ENCODE measurements around the gene GCFC2.

DNA sequence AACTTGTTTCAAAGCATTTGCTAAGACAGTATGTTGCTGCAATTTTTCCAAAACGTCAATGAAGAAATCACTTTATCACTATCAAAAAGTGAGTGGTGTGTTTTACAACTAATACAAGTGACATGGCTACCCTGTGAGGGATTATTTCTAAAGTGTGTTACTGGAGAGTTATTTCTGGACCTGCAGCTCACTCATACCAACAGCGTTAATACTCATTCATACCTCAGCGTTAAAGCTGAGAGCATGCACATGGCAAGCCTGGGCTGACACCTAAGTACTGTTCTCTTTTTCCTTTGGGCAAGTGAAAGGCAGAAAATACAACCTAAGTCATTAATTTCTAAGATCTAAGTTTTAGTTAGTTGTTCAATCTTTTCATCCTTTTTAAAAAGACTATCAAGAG, 77.1 kb downstream of the GCFC2 start:
- TF ChIP-seq POLR2A (IDR thresholded peaks at IDR 0.05) = no peak
- TF ChIP-seq, protein P1, sequence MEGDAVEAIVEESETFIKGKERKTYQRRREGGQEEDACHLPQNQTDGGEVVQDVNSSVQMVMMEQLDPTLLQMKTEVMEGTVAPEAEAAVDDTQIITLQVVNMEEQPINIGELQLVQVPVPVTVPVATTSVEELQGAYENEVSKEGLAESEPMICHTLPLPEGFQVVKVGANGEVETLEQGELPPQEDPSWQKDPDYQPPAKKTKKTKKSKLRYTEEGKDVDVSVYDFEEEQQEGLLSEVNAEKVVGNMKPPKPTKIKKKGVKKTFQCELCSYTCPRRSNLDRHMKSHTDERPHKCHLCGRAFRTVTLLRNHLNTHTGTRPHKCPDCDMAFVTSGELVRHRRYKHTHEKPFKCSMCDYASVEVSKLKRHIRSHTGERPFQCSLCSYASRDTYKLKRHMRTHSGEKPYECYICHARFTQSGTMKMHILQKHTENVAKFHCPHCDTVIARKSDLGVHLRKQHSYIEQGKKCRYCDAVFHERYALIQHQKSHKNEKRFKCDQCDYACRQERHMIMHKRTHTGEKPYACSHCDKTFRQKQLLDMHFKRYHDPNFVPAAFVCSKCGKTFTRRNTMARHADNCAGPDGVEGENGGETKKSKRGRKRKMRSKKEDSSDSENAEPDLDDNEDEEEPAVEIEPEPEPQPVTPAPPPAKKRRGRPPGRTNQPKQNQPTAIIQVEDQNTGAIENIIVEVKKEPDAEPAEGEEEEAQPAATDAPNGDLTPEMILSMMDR (IDR thresholded peaks at IDR 0.05) = no peak
